ENCODE results near the gene ACO2.
A peak's percentile ranks its signal among the peaks of the same experiment; 100 is the strongest.

ACO2 gene

GRCh38 chr22:41471568-41471967 lies 2.7 kb downstream of the ACO2 start:
- Histone ChIP-seq H3K36me3 (ENCODE audit: insufficient read depth, low read length) (no peaks in the 10 kb centered on the region), H3K79me2 (ENCODE audit: insufficient read depth, low read length) (peaks cover 86% of the 10 kb centered on the region), H3K9me2 (replicated peaks; ENCODE audit: low read depth, low read length) (no peaks in the 10 kb centered on the region), H4K20me1 (ENCODE audit: insufficient read depth, low read length, poor library complexity, severe bottlenecking) (peaks cover 9% of the 10 kb centered on the region), H3K4me3 (ENCODE audit: low read length, poor library complexity, severe bottlenecking) (no peak overlapping the region), H3K4me2 (ENCODE audit: low read depth, low read length, poor library complexity, severe bottlenecking) (peak overlapping the region; percentile 96), H3K9me3 (ENCODE audit: insufficient read depth, low read depth, low read length) (no peaks in the 10 kb centered on the region), H3K4me1 (ENCODE audit: insufficient read depth, low read length, poor library complexity, severe bottlenecking) (peaks cover 34% of the 10 kb centered on the region), H3K9ac (ENCODE audit: low read depth, low read length, poor library complexity, severe bottlenecking) (peak overlapping the region; percentile 33), H3K27me3 (ENCODE audit: insufficient read depth, low read length, poor library complexity, severe bottlenecking) (no peaks in the 10 kb centered on the region), H2AFZ (ENCODE audit: low read length) (no peak overlapping the region), H3F3A (ENCODE audit: low read depth) (no peaks in the 10 kb centered on the region)
- TF ChIP-seq CTCF (conservative IDR thresholded peaks at IDR 0.05; ENCODE audit: low read length) (no peak), EZH2phosphoT487 (IDR thresholded peaks at IDR 0.05; ENCODE audit: borderline replicate concordance) (no peak)

DNA sequence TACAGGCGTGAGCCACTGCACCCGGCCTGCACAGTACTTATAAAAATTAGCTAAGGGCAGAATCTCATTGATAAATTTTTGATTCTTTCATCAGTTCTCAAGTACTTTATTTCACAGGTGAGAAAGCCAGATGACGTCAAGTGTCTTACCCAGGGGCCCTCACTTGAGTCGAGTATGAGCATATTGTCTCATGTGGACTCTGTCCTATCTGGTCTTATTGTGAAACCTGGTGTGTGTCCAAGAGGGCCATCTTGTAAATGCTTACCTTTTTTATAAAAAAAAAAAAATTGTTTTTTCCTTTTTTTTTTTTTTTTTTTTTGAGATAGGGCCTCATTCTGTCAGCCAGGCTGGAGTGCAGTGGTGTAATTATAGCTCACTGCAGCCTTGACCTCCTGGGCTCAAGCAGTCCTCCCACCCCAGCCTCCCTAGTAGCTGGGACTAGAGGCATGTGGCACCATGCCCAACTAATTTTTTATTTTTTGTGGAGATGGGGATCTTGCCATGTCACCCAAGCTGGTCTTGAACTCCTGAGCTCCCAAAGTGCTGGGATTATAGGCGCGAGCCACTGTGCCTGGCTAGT lies 6.0 kb downstream of the ACO2 start:
- H3K9me3 ChIP-seq (ENCODE audit: insufficient read depth, low read depth, low read length) = no peaks in the 10 kb centered on the region
- peaks cover 88% of the 10 kb centered on the region for H3K79me2 ChIP-seq (ENCODE audit: insufficient read depth, low read length)
- no peak overlapping the region for H2AFZ ChIP-seq (ENCODE audit: low read length)
- no peaks in the 10 kb centered on the region for H3K9me2 ChIP-seq (replicated peaks; ENCODE audit: low read depth, low read length)
- peaks cover 17% of the 10 kb centered on the region for H3K4me1 ChIP-seq (ENCODE audit: insufficient read depth, low read length, poor library complexity, severe bottlenecking)
- H3F3A ChIP-seq (ENCODE audit: low read depth) = no peaks in the 10 kb centered on the region
- H3K36me3 ChIP-seq (ENCODE audit: insufficient read depth, low read length) = no peaks in the 10 kb centered on the region
- H3K4me2 ChIP-seq (ENCODE audit: low read depth, low read length, poor library complexity, severe bottlenecking) = no peak overlapping the region
- no peak overlapping the region for H3K9ac ChIP-seq (ENCODE audit: low read depth, low read length, poor library complexity, severe bottlenecking)
- no peaks in the 10 kb centered on the region for H3K27me3 ChIP-seq (ENCODE audit: insufficient read depth, low read length, poor library complexity, severe bottlenecking)
- H4K20me1 ChIP-seq (ENCODE audit: insufficient read depth, low read length, poor library complexity, severe bottlenecking) = no peaks in the 10 kb centered on the region
- TF ChIP-seq EZH2phosphoT487 (IDR thresholded peaks at IDR 0.05; ENCODE audit: borderline replicate concordance) (no peak), CTCF (conservative IDR thresholded peaks at IDR 0.05; ENCODE audit: low read length) (no peak)
- no peak overlapping the region for H3K4me3 ChIP-seq (ENCODE audit: low read length, poor library complexity, severe bottlenecking)

- no peaks in the 10 kb centered on the region for H3K36me3 ChIP-seq (ENCODE audit: insufficient read depth, low read length)
- H3K9me2 ChIP-seq (replicated peaks; ENCODE audit: low read depth, low read length) = no peaks in the 10 kb centered on the region
- H4K20me1 ChIP-seq (ENCODE audit: insufficient read depth, low read length, poor library complexity, severe bottlenecking) = peaks cover 8% of the 10 kb centered on the region
Measured at GRCh38 chr22:41478473-41478872, 9.6 kb downstream of the ACO2 start.

More at GRCh38 chr22:41478473-41478872, 9.6 kb downstream of the ACO2 start:
- no peaks in the 10 kb centered on the region for H3K27me3 ChIP-seq (ENCODE audit: insufficient read depth, low read length, poor library complexity, severe bottlenecking)
- H2AFZ ChIP-seq (ENCODE audit: low read length) = no peak overlapping the region
- no peaks in the 10 kb centered on the region for H3K9me3 ChIP-seq (ENCODE audit: insufficient read depth, low read depth, low read length)
- no peak overlapping the region for H3K4me2 ChIP-seq (ENCODE audit: low read depth, low read length, poor library complexity, severe bottlenecking)
- peaks cover 84% of the 10 kb centered on the region for H3K79me2 ChIP-seq (ENCODE audit: insufficient read depth, low read length)
- H3F3A ChIP-seq (ENCODE audit: low read depth) = no peaks in the 10 kb centered on the region
- TF ChIP-seq EZH2phosphoT487 (IDR thresholded peaks at IDR 0.05; ENCODE audit: borderline replicate concordance) (no peak), CTCF (conservative IDR thresholded peaks at IDR 0.05; ENCODE audit: low read length) (no peak)
- peaks cover 5% of the 10 kb centered on the region for H3K4me1 ChIP-seq (ENCODE audit: insufficient read depth, low read length, poor library complexity, severe bottlenecking)
- no peak overlapping the region for H3K9ac ChIP-seq (ENCODE audit: low read depth, low read length, poor library complexity, severe bottlenecking)
- H3K4me3 ChIP-seq (ENCODE audit: low read length, poor library complexity, severe bottlenecking) = no peak overlapping the region
